NCI-H510A (cell line): Measurements from ENCODE around the gene CDK19.
"Not testable (repeated sequence)": the region's sequence is repeated elsewhere in the genome, so short reads cannot be mapped to it uniquely, and the experiment has no call there.

Experiments used
- DNase-seq: peaks from one replicate; lab custom pipeline; 2025; lab: John Stamatoyannopoulos, UW

CDK19 gene

DNA sequence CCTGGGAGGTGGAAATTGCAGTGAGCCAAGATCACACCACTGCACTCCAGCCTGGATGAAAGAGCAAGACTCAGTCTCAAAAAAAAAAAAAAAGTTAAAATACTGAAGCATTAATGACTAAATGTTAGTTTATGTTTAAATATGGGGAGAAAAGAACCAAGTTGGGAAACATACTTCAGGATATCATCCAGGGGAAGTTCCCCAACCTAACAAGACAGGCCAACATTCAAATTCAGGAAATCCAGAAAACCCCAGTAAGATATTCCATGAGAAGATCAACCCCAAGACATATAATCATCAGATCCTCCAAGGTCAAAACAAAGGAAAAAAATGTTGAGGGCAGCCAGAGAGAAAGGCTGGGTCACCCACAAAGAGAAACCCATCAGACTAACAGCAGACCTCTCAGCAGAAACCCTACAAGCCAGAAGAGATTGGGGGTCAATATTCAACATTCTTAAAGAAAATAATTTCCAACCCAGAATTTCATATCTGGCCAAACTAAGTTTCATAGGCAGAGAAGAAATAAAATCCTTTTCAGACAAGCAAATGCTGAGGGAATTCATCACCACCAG is 237.6 kb downstream of the CDK19 start:
- DNase-seq = not testable (repeated sequence)

DNA sequence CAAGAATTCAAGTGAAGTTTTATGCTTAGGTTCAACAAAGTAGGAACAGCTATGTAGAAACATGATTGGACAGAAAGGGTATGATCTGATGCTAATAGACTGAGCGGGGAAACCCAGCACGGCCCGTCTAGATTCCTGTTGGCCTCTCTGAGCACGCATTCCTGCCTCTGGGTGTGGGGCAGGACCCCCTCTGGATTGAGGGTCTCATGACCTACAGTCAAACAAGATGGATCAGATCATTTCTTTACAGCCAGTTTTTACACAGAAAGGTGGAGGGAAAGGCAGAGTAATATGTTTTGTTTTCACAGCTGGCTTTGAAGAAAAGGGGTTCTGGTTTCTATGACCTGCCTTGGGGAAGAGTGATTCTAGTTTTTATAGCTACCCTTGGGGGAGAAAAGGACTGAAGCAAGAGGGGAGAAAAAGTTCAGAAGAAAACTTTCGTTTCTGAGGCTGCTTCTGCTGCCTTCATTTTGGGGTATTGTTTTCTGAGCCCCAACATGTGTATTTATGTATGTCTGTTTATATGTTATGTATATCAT is 239.3 kb downstream of the CDK19 start:
- no peak for DNase-seq

DNA sequence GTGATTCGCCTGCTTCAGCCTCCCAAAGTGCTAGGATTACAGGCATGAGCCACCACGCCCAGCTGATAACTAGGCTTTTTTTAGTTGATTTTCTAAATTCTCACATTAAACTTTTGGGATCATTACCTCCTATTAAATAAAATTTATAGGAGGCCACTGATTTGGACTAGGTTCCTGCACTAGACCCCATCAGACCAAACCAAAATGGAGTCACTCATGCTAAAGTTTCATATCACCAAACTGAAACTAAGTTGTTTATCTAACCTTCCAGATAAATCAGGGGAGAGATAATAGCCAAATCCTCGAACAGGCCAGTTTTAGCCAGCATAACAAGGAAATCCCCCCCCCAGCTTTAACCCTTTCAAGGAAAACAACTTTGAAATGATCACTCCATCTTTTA is 240.5 kb downstream of the CDK19 start:
- no peak for DNase-seq

DNA sequence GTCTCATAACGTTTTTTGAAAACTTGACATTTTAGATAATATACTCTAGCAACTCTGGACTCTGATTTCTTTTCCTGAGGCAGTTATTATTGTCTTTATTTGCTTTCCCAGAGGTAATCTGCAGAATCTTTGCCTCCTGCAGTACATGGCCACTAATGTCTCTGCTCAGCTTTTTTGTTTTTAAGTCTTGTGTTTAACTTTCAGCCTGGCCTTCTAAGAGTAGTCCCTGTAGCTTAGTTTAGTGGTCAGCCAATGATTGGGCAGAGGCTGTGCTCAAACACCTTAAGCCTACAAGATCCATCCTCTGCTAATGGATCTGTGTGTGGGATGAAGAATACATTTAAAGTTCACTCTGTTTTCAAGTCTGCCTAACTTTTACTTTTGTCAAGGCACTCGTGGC is 241.7 kb downstream of the CDK19 start:
- no peak for DNase-seq

DNA sequence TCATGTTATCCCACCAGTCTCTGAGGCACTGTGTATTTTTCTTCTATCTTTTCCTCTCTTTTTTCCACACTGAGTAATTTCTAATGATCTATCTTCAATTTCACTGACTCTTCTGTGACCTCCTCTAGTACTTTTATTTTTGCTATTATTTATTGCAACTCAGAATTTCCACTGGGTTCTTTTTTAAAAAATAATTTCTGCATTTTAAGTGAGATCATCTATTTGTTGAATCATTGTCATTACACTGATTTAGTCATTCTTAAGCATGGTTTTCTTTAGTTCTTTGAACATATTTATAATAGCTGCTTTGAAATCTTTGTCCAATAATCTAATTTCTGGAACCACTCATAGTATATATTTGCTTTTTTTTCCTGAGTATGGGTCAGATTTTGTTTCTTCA is 242.1 kb downstream of the CDK19 start:
- no peak for DNase-seq

DNA sequence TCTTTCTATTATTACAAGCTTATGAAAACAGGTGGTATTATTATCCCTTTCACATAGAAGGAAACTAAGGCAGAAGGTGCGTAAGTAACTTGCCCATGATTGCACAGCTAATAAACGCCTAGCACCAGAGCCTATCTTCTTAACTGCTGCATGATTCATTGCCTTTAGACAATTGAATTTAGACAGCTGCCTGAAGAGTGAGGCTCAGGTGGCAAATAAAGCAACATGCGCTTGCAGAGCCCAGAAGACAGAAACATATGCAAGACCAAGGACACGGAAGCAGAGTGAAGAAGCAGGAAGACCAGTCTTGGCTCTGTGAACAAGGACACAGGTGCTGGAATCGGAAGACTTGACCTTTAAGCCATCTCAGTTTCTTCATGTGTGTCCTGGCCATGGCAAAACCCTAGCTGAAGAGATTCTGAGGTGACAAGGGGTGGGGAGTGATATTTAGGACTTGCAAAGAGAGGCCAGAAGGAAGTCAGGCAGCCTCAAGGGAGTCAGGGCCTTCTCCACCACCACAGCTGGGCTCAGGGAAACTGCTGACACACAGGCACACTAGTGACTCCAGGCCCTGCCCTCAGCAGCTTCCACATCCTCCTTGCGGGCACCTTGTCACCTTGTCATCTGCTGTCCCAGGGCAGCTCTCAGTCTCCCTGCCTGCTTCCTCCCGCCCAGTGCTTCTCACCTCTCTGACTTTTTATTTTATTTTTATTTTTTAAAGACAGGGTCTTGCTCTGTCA is 247.1 kb downstream of the CDK19 start:
- no peak for DNase-seq

DNA sequence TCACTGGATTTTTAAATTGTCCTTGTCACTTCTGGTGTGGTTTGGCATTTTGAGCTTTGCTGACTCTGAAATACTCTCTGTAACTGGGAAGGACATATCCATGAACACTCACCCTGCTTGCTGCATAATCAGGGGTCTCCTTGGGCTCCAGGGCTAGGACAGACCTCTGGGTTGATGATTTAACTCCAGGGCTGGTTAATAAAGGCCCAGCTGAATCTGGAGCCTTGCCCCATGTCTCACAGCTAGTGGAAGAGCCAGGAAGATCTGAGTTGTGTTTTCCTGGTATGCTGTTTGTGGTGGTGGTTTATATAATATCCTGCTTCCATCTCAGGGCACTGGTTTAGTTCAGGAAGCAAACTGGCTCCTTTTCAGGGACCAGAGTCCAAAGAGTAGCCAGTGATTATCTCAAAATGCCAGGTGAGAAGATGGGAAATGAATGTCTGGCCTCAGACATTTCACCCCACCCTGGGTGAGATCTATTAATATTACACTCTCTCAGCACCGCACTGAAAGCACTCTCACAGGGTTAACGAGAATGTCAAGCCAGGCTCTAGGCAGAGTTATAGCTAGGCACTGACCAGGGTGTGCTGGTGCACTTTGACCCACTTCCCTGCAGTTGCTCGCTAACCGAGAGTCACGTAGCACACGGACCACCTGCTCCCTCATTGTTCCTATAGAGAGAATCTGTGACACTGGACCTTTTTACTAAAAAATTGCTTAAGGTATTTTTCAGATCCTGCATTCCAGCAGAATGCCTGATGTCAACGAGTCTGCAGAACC is 248.7 kb downstream of the CDK19 start:
- DNase-seq = no peak

DNA sequence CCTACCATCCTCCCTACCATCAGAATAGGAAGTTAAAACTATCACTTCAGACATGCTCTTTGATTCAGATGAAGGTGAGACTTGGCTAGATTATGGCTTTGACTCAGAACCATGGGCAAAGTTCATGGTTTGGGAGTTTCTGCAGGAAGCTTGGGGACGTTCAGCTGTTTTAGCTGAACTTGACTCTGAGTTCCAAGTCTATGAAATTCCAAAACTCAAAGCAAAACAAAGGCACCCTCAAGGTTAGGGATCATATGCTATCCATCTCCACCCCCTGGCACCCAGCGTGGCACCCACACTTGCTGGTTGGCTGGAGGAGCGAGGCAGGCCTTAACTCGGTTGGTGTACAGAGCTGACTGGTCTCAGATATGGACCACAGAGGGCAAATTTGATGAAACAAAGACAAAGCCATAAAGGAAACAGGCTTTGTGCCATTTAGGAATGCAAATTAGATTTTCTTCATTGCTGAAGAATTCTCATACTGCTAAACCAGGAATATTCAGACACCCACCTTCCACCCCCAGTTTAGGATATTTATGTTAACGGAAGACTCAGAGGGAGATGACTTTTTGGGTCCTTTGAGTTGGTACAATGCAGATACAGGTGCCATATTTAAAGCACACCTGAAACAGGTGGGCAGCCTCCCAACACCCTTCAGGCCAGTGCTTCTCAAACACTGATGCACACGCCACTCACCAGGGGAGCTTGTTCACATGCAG is 250.4 kb downstream of the CDK19 start:
- DNase-seq = no peak

DNA sequence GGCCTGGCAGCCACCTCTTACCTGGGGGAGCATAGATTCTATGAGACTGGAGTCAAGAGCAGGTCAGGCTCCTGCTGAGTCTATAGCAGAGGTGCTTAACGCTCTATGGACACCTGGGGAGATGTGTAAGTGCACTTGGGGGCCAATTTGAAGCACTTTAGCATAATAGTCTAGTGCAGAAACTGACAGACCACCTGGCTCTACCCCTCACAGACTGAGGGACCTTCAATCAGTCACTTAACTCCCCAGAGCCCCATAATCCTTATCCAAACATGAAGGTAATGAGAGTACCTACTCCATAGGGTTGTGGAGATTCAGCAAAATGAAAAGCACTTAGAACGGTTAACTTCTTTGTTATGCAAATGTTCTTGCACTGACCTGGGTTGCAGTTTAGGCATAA is 251.6 kb downstream of the CDK19 start:
- DNase-seq = no peak

DNA sequence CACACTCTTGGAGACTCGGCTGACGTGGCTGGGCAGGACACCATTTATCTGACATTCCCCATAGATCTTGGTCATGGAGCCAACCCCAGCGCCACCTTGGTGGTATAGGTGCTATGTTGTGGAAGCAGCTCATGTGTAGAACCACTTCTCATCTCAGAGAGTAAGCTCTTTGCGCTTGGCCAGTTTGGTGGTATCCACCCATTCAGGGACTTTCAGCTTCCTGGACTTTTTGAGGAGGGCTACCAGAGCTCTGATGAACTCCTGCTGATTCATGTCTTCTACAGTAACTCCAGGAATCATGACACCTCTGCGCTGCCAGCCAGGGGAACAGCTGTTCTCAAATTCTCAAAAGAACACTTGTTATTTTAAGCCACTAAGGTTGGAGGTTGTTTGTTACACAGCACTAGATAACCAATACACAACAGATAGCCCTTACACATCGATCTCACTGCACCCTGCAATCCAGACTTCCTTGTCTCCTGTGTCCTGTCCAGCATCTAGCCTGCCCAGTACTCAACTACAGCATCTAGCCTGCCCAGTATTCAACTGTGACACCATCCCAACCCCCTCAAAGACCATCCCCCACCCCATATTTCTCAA is 252.9 kb downstream of the CDK19 start:
- DNase-seq = no peak

DNA sequence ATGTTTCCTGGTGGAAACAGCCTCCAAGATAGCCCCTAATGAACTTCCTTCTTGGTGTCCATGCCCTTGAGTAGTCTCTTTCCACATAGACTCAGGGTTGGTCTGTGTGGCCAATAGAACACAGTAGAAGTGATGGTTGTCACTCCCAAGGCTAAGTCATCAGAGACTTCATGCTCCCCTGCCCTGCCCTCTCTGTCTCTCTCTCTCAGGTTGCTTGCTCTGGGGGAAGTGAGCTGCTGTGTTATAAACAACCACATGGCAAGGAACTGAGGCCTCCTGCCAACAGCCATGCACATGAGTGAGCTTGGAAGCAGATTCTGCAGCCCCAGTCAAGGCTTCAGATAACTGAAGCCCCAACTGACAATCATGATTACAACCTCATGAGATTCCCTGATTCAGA is 253.6 kb downstream of the CDK19 start:
- DNase-seq = no peak

DNA sequence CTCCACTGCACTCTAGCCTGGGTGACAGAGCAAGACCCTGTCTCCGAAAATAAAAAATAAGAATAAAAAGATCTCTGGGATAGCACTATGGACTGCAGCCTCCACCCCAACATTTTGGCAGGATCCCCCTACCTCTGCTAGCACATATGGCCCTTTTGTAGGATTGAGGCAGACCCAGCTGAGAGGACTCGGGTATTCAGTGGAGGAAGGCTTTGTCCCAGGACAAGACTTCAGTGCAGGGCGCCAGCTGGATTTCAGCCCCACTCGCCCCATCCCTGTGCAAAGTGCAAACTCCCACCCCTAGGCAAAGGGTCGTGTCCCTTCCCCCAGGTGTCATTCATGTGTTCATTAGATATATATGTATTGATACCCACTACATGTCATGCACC is 254.3 kb downstream of the CDK19 start:
- DNase-seq = no peak

DNA sequence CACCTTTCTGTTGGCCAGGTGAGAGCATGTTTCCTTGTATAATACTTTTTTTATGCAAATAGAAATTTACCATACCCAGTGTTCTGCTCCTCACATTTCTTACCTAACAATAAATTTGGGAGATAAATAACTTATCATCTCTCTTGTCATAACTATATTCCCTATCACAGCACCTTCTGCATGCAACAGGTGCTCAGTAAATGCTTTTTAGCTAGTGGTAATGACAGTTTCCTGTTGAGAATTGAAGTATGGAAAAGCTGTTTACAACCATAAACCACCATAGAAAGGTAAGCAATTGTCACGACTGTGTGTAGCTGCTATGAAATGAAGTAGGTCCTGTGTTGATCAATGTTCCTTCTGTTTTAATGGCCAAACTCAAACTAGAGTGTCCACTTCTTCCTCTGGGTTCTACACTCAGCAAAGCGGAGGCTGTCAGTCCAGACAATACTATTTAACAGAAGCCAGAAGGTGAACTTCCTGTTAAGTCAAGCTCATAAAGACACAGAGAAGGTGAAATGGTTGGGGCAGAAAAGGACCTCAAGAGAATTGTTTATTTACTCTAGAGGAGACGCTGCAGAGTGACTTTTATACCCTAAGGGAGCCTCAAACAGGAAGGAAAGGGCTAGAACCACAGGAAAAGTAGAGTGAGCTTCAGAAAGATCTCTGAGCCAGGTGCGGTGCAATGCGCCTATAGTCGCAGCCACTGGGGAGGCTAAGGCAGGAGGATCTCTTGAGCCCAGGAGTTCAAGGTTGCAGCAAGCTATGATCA is 254.8 kb downstream of the CDK19 start:
- DNase-seq = no peak
